ENCODE results near the gene ADGRL1.
"Not testable (repeated sequence)": the region's sequence is repeated elsewhere in the genome, so short reads cannot be mapped to it uniquely, and the experiment has no call there.

Gene ADGRL1

DNA sequence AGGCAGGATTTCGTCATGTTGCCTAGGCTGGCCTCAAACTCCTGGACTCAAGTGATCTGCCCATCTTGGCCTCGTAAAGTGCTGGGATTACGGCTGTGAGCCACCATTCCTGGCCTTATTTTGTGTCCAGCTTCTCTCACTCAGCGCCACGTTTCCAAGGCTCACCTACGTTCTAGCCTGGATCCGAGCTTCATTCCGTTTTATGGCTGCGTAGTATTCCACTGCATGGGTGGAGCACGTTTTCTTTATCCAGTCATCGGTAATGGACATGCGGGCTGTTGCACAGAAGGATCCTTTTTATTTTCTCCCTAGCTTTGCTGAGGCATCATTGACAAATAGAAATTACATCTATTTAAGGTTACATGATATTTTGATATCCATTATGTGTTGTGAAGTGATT, 16.6 kb downstream of the ADGRL1 start:
- DNase-seq (ENCODE audit: low read depth in 2 of 2) = no peak

DNA sequence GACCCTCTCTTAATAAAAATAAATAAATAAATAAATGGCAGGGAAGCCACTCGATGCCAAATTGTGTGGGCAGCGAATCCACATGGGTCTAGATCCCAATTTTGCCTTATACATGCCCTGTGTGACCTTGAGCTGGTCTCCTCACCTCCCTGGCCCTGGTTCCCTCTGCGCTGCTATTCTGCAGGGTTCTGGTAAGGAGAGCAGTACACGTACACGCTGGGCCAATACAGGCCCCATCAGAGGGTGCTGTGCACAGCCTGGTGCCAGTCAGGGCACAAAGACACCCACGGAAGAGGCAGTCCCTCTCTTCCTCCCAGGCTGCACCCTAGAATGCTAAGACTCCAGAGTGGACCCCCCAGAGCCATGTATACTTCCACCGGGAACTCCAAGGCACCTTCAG, 17.9 kb downstream of the ADGRL1 start:
- not testable (repeated sequence) for DNase-seq (ENCODE audit: low read depth in 2 of 2)

- DNase-seq (ENCODE audit: low read depth in 2 of 2) = no peak
These were observed 18.4 kb downstream of the ADGRL1 start for GRCh38 chr19:14187561-14187960.

GRCh38 chr19:14186684-14187083, 19.3 kb downstream of the ADGRL1 start:
- DNase-seq (ENCODE audit: low read depth in 2 of 2) = not testable (repeated sequence)

DNA sequence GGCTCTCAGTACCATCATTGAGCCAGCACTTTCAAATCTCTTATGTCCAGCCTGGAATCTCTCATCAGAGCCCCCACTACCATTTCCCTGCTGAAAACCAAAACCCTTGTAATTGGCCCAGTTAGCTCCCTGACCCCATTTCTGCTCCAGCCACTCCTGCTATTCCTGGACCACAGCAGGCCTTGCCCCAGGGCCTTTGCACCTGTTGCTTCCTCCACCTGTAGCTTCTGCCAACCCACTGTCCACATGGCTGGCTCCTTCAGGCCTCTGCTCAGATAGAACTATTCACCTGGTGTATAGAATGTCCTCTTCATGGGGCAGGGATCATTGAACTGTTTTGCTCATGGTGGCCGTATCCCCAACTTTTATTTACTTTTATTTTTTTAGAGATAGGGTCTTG, 20.3 kb downstream of the ADGRL1 start:
- not testable (repeated sequence) for DNase-seq (ENCODE audit: low read depth in 2 of 2)

GRCh38 chr19:14185158-14185557, 20.8 kb downstream of the ADGRL1 start:
- DNase-seq (ENCODE audit: low read depth in 2 of 2) = no peak

- DNase-seq (ENCODE audit: low read depth in 2 of 2) = no peak
These were observed 22.1 kb downstream of the ADGRL1 start for GRCh38 chr19:14183741-14184350.

- DNase-seq (ENCODE audit: low read depth in 2 of 2) = no peak
These were observed 23.5 kb downstream of the ADGRL1 start for GRCh38 chr19:14182476-14182875.

GRCh38 chr19:14181906-14182305, 24.1 kb downstream of the ADGRL1 start:
- no peak for DNase-seq (ENCODE audit: low read depth in 2 of 2)

DNA sequence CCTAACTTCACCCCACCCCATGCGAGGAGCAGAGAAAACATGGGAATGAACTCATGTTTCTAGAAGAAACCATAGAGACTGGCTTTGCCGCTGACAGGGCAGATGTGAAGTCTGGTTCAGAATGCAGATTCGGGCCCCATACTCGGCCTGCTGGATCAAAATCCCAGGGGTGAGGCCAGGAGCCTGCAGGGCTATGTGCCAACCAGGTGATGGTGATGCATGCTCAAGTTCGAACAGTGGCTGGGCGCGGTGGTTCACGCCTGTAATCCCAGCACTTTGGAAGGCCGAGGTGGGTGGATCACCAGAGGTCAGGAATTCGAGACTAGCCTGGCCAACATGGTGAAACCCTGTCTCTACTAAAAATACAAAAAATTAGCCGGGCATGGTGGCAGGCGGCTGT, 24.8 kb downstream of the ADGRL1 start:
- not testable (repeated sequence) for DNase-seq (ENCODE audit: low read depth in 2 of 2)

GRCh38 chr19:14177496-14178074, 28.4 kb downstream of the ADGRL1 start:
- DNase-seq (ENCODE audit: low read depth in 2 of 2) = no peak

DNA sequence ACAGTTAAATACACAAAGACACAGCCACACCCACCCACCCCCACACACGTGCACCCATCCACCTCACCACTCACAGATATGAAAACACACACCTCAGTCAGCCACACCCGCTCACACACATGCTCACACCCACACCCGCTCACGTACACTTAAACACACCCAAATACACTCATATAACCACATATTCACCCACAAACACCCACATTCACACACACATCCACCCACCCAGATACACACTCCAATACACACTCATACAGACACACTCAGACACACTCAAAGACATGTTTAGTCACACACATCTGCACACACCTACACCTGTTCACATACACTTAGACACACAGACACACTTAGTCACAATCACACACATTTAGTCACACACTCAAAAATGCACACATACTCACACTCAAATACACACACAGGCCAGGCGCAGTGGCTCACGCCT, 30.6 kb downstream of the ADGRL1 start:
- no peak for DNase-seq (ENCODE audit: low read depth in 2 of 2)

GRCh38 chr19:14174883-14175282, 31.1 kb downstream of the ADGRL1 start:
- DNase-seq (ENCODE audit: low read depth in 2 of 2) = no peak

GRCh38 chr19:14168993-14169392, 37.0 kb downstream of the ADGRL1 start:
- no peak for DNase-seq (ENCODE audit: low read depth in 2 of 2)

GRCh38 chr19:14168259-14168972, 37.6 kb downstream of the ADGRL1 start:
- no peak for DNase-seq (ENCODE audit: low read depth in 2 of 2)

GRCh38 chr19:14167576-14168138, 38.3 kb downstream of the ADGRL1 start:
- DNase-seq (ENCODE audit: low read depth in 2 of 2) = peak in 1 of 2 donors; percentile 17

- no peak for DNase-seq (ENCODE audit: low read depth in 2 of 2)
These were observed 38.9 kb downstream of the ADGRL1 start for GRCh38 chr19:14166999-14167575.

- DNase-seq (ENCODE audit: low read depth in 2 of 2) = no peak
These were observed 39.8 kb downstream of the ADGRL1 start for GRCh38 chr19:14165990-14166830.

- DNase-seq (ENCODE audit: low read depth in 2 of 2) = no peak
These were observed 41.1 kb downstream of the ADGRL1 start for GRCh38 chr19:14164724-14165493.

DNA sequence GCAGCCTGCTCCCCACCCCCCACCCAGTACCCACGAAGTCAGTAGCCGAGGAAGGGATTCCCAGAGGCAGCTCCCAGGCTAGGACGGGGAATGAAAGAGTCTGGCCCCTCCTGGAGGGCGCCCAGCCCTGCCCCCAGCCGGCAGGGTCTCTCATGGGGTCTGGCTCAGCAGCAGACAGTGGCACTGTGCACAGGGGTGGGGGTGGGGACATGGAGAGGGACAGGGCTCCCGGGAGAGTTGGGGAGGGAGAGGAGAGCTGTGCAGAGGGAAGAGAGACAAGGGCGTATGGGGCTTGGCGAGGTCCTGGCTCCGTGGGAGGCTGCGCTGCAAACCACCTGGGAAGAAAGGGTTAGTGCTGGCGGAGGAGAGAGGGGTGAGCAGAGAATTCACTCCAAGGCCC, 41.9 kb downstream of the ADGRL1 start:
- no peak for DNase-seq (ENCODE audit: low read depth in 2 of 2)

DNA sequence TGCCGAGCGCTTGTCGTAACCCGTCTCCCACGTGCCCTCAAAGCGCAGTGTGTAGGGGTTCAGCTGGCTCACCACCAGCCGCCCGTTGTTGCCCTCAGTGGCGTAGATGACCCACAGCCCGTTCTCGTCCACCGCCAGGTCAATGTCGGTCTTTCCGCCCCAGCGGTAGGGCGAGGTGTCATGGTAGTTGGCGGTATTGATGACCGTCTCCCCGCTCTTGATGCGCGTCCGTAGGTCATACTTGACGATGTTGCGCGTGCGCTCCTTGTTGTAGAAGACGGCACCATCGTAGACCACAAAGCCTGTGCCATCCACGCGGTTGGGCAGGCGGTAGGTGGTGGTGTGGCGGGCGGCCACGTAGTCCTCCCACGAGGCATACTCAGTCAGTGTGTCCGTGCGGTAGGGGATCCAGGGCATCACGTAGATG, 43.1 kb downstream of the ADGRL1 start:
- no peak for DNase-seq (ENCODE audit: low read depth in 2 of 2)
